GM23338 (cell line): ENCODE data around the gene SYNGR3. TPM values are rescaled to one million over a fixed set of nuclear protein-coding genes. Genes with fewer than 3 reads are reported as not detected.

Source experiments
- ATAC-seq: fragments of 200-7000 bp; cut with Tn5 transposase; 3 replicates; pipeline ENCODE4 v1.9.1; 2020
- DNase-seq: peaks from one replicate; pipeline ENCODE4 v3.0.0-alpha.2; 2015; ENCODE audit warnings: low spot score
- H2AFZ ChIP-seq: fragments of 200-600 bp; sonication (generic); 2 replicates; pipeline ENCODE4 v1.8.0; 2016; ENCODE audit warnings: antibody characterized with exemption, mild to moderate bottlenecking, moderate library complexity
- H3F3A ChIP-seq: fragments of 200-600 bp; sonication (generic); replicated peaks from 2 replicates; pipeline ENCODE4 v1.8.0; 2017; ENCODE audit warnings: antibody characterized with exemption, mixed run types, low read depth
- H3K27ac ChIP-seq: fragments of 200-600 bp; sonication (generic); 2 replicates; pipeline ENCODE4 v1.6.1; 2016; ENCODE audit warnings: low read depth
- H3K27me3 ChIP-seq: fragments of 200-600 bp; sonication (generic); 2 replicates; pipeline ENCODE4 v1.8.0; 2016; ENCODE audit warnings: mild to moderate bottlenecking, mixed run types, moderate library complexity; ENCODE audit not compliant: insufficient read depth
- H3K36me3 ChIP-seq: fragments of 200-600 bp; sonication (generic); 2 replicates; pipeline ENCODE4 v1.8.0; 2016; ENCODE audit warnings: mild to moderate bottlenecking; ENCODE audit not compliant: insufficient read depth
- H3K4me1 ChIP-seq: fragments of 200-600 bp; sonication (generic); 2 replicates; pipeline ENCODE4 v1.8.0; 2016; ENCODE audit warnings: mild to moderate bottlenecking, moderate library complexity; ENCODE audit not compliant: insufficient read depth
- H3K4me2 ChIP-seq: fragments of 200-600 bp; sonication (generic); 2 replicates; pipeline ENCODE4 v1.7.1; 2017; ENCODE audit warnings: mixed run types
- H3K4me3 ChIP-seq: fragments of 200-600 bp; sonication (generic); 2 replicates; pipeline ENCODE4 v1.6.1; 2016; ENCODE audit warnings: mixed run types
- H3K79me2 ChIP-seq: fragments of 200-600 bp; sonication (generic); replicated peaks from 2 replicates; pipeline ENCODE4 v1.8.0; 2017; ENCODE audit warnings: mild to moderate bottlenecking; ENCODE audit not compliant: insufficient read depth
- H3K9me2 ChIP-seq: fragments of 200-600 bp; sonication (generic); 2 replicates; pipeline ENCODE4 v1.8.0; 2017; ENCODE audit not compliant: insufficient read depth
- H4K20me1 ChIP-seq: fragments of 200-600 bp; sonication (generic); replicated peaks from 2 replicates; pipeline ENCODE4 v1.8.0; 2017; ENCODE audit warnings: mild to moderate bottlenecking; ENCODE audit not compliant: insufficient read depth
- H3K27ac Mint-ChIP-seq: 2 replicates; pipeline ENCODE4 v1.8.0; 2020; ENCODE audit warnings: inconsistent platforms, mild to moderate bottlenecking, moderate library complexity, mixed read lengths
- H3K27me3 Mint-ChIP-seq: 3 replicates; pipeline ENCODE4 v1.8.0; 2022; ENCODE audit warnings: low read depth, mild to moderate bottlenecking, moderate library complexity, mixed read lengths, inconsistent platforms; ENCODE audit not compliant: insufficient read depth, poor library complexity
- H3K36me3 Mint-ChIP-seq: 3 replicates; pipeline ENCODE4 v1.8.0; 2021; ENCODE audit warnings: low read depth, mild to moderate bottlenecking, inconsistent platforms, moderate library complexity, mixed read lengths
- H3K4me1 Mint-ChIP-seq: 3 replicates; pipeline ENCODE4 v1.8.0; 2020; ENCODE audit warnings: mild to moderate bottlenecking, inconsistent platforms, mixed read lengths
- H3K4me3 Mint-ChIP-seq: 3 replicates; pipeline ENCODE4 v1.8.0; 2021; ENCODE audit warnings: moderate library complexity, mild to moderate bottlenecking, inconsistent platforms, mixed read lengths
- H3K9me3 Mint-ChIP-seq: 3 replicates; pipeline ENCODE4 v1.8.0; 2020; ENCODE audit warnings: moderate library complexity, mild to moderate bottlenecking, inconsistent platforms, mixed read lengths
- CREB1 ChIP-seq: fragments of 250-450 bp; sonication (Bioruptor Pico); IDR thresholded peaks from 2 replicates; pipeline ENCODE4 v1.5.0; 2020; ENCODE audit warnings: low read depth, mild to moderate bottlenecking, moderate library complexity
- EZH2 ChIP-seq: fragments of 200-600 bp; sonication (generic); IDR thresholded peaks from one replicate; pipeline ENCODE4 v1.8.0; 2017; ENCODE audit warnings: antibody characterized with exemption, mild to moderate bottlenecking, low read depth; ENCODE audit not compliant: unreplicated experiment
- EZH2phosphoT487 ChIP-seq: fragments of 200-600 bp; sonication (generic); IDR thresholded peaks from one replicate; pipeline ENCODE4 v1.8.1; 2018; ENCODE audit warnings: antibody characterized with exemption; ENCODE audit not compliant: unreplicated experiment
- JUNB ChIP-seq: IDR thresholded peaks from one replicate; pipeline ENCODE4 v1.6.1; 2016; ENCODE audit warnings: antibody characterized with exemption; ENCODE audit not compliant: unreplicated experiment
- NANOG ChIP-seq: IDR thresholded peaks from 2 replicates; pipeline ENCODE4 v1.6.1; 2016; ENCODE audit warnings: antibody characterized with exemption, borderline replicate concordance
- POLR2AphosphoS5 ChIP-seq: IDR thresholded peaks from 2 replicates; pipeline ENCODE4 v1.6.1; 2016; ENCODE audit warnings: antibody characterized with exemption, low read depth
- REST ChIP-seq: IDR thresholded peaks from one replicate; pipeline ENCODE4 v1.6.1; 2018; ENCODE audit warnings: antibody characterized with exemption; ENCODE audit not compliant: unreplicated experiment
- STAT1 ChIP-seq: IDR thresholded peaks from one replicate; pipeline ENCODE4 v1.6.1; 2016; ENCODE audit warnings: antibody characterized with exemption; ENCODE audit not compliant: unreplicated experiment
- ZNF114 ChIP-seq: fragments of 250-450 bp; sonication (Bioruptor Pico); IDR thresholded peaks from 2 replicates; pipeline ENCODE4 v1.5.0; 2020; ENCODE audit warnings: mild to moderate bottlenecking, moderate library complexity
- ZNF331 ChIP-seq: fragments of 250-450 bp; sonication (Bioruptor Pico); IDR thresholded peaks from 2 replicates; pipeline ENCODE4 v1.5.0; 2020; ENCODE audit warnings: low read depth, mild to moderate bottlenecking, moderate library complexity
- ZNF462 ChIP-seq: fragments of 250-450 bp; sonication (Bioruptor Pico); IDR thresholded peaks from 2 replicates; pipeline ENCODE4 v1.5.0; 2020; ENCODE audit warnings: mild to moderate bottlenecking, moderate library complexity
- polyA plus RNA-seq: library from polyadenylated mRNA; unstranded; fragments of >200 nt; fragmentation: Nextera tagmentation; extraction: Ambion mirVana; gene quantifications from 2 replicates; pipeline ENCODE4 v1.2.1, GENCODE V29; 2016
- total RNA-seq: library from RNA; depleted of rRNA; stranded (reverse); fragments of >200 nt; shearing (Covaris generic); gene quantifications from 2 replicates; pipeline ENCODE4 v1.2.3, GENCODE V29; 2014
- TF ChIP-seq, protein P1 (sequence below), 2 experiments: fragments of 200-600 bp in 1 of 2; sonication (generic) in 1 of 2; conservative IDR thresholded peaks; 2 replicates each; pipeline versions ENCODE4 v1.5.1 to v1.6.1; 2016 to 2017; ENCODE audit warnings: antibody characterized with exemption in 2 of 2, low read depth in 2 of 2, mild to moderate bottlenecking in 2 of 2, moderate library complexity in 1 of 2
- TF ChIP-seq, protein P2 (sequence below): IDR thresholded peaks from 2 replicates; pipeline ENCODE4 v1.6.1; 2016; ENCODE audit warnings: antibody characterized with exemption

SYNGR3 gene
- total and polyA plus RNA-seq, 2 experiments from 2014 or later, result 45.4 to 77.7 TPM

DNA sequence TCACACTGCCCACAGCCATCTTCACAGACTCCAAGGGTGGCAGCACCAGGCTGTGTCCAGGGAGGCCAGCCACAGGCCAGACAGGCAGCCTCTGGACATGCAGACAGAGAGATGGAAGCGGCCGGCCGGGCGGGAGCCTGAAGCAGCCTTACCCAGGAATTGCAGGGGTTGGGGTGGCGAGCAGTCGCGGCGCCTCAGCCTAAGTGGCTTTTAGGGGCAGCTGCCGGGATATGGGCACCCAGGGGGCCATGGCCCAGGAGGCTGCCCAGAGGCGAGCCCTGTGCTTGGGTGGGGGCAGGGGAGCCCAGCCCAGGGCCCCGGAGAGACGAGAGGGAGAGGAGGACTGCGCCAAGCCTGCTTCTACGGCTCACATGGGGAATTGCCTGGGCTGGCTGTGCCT is 35.5 kb downstream of the SYNGR3 start:
- peaks cover 55% of the 10 kb centered on the region for H3K27me3 ChIP-seq
- no peak overlapping the region for H3K4me3 Mint-ChIP-seq

More for the DNA sequence above, 35.5 kb downstream of the SYNGR3 start:
- Histone ChIP-seq H2AFZ (no peak overlapping the region), H3K4me2 (no peak overlapping the region), H3K79me2 (no peaks in the 10 kb centered on the region), H3K27ac (no peak overlapping the region), H3K4me3 (no peak overlapping the region), H3K4me1 (no peaks in the 10 kb centered on the region; the same call in 1 of the 2 replicates), H4K20me1 (no peaks in the 10 kb centered on the region), H3K9me2 (no peaks in the 10 kb centered on the region), H3F3A (peaks cover 5% of the 10 kb centered on the region), H3K36me3 (no peaks in the 10 kb centered on the region)
- TF ChIP-seq EZH2phosphoT487 (no peak), ZNF462 (CRISPR knock-in tag) (no peak), NANOG (no peak), ZNF331 (CRISPR knock-in tag) (no peak), STAT1 (no peak), EZH2 (no peak), CREB1 (CRISPR knock-in tag) (no peak), ZNF114 (CRISPR knock-in tag) (no peak), POLR2AphosphoS5 (no peak), JUNB (no peak), REST (no peak)
- TF ChIP-seq, protein P1, sequence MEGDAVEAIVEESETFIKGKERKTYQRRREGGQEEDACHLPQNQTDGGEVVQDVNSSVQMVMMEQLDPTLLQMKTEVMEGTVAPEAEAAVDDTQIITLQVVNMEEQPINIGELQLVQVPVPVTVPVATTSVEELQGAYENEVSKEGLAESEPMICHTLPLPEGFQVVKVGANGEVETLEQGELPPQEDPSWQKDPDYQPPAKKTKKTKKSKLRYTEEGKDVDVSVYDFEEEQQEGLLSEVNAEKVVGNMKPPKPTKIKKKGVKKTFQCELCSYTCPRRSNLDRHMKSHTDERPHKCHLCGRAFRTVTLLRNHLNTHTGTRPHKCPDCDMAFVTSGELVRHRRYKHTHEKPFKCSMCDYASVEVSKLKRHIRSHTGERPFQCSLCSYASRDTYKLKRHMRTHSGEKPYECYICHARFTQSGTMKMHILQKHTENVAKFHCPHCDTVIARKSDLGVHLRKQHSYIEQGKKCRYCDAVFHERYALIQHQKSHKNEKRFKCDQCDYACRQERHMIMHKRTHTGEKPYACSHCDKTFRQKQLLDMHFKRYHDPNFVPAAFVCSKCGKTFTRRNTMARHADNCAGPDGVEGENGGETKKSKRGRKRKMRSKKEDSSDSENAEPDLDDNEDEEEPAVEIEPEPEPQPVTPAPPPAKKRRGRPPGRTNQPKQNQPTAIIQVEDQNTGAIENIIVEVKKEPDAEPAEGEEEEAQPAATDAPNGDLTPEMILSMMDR (conservative IDR thresholded peaks at IDR 0.05; ENCODE audit: low read depth in 2 of 2), result no peak
- TF ChIP-seq, protein P2, sequence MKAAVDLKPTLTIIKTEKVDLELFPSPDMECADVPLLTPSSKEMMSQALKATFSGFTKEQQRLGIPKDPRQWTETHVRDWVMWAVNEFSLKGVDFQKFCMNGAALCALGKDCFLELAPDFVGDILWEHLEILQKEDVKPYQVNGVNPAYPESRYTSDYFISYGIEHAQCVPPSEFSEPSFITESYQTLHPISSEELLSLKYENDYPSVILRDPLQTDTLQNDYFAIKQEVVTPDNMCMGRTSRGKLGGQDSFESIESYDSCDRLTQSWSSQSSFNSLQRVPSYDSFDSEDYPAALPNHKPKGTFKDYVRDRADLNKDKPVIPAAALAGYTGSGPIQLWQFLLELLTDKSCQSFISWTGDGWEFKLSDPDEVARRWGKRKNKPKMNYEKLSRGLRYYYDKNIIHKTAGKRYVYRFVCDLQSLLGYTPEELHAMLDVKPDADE, result no peak
- Mint-ChIP-seq H3K27ac (no peak overlapping the region), H3K27me3 (peaks cover 33% of the 10 kb centered on the region), H3K36me3 (peaks cover 3% of the 10 kb centered on the region; the same call in 1 of the 3 replicates), H3K4me1 (peaks cover 14% of the 10 kb centered on the region), H3K9me3 (no peaks in the 10 kb centered on the region)
- no peak for DNase-seq
- no peak for ATAC-seq
